RWPE2 (cell line): ENCODE data around the gene TWNK.

Experiments used
- ATAC-seq: fragments of 200-7000 bp; cut with Tn5 transposase; 3 replicates; pipeline ENCODE4 v1.9.1; 2021; ENCODE audit warnings: low read depth
- DNase-seq: peaks from one replicate; pipeline ENCODE4 v3.0.0-alpha.2; 2020; ENCODE audit warnings: low spot score
- H3K27ac ChIP-seq: fragments of 450-650 bp; 2 replicates; pipeline ENCODE4 v1.5.1; 2017; ENCODE audit warnings: mild to moderate bottlenecking; ENCODE audit not compliant: poor library complexity, severe bottlenecking
- H3K27me3 ChIP-seq: fragments of 250-450 bp; sonication (Bioruptor Pico); 2 replicates; pipeline ENCODE4 v1.5.1; 2021; ENCODE audit warnings: mild to moderate bottlenecking, moderate library complexity; ENCODE audit not compliant: insufficient read depth, poor library complexity, severe bottlenecking
- H3K36me3 ChIP-seq: fragments of 250-450 bp; sonication (Bioruptor Pico); 2 replicates; pipeline ENCODE4 v1.5.1; 2020; ENCODE audit warnings: low read depth, mild to moderate bottlenecking, moderate library complexity
- H3K4me1 ChIP-seq: fragments of 250-450 bp; sonication (Bioruptor Pico); 2 replicates; pipeline ENCODE4 v1.5.1; 2021; ENCODE audit warnings: mild to moderate bottlenecking, moderate library complexity; ENCODE audit not compliant: insufficient read depth, poor library complexity, severe bottlenecking
- H3K4me3 ChIP-seq: fragments of 250-450 bp; sonication (Bioruptor Pico); 2 replicates; pipeline ENCODE4 v1.5.1; 2021; ENCODE audit warnings: mild to moderate bottlenecking, moderate library complexity; ENCODE audit not compliant: severe bottlenecking
- H3K9me3 ChIP-seq: fragments of 250-450 bp; sonication (Bioruptor Pico); 2 replicates; pipeline ENCODE4 v1.5.1; 2021; ENCODE audit warnings: mild to moderate bottlenecking, moderate library complexity; ENCODE audit not compliant: severe bottlenecking
- TF ChIP-seq, protein P1 (sequence below): fragments of 450-650 bp; IDR thresholded peaks from one replicate; pipeline ENCODE4 v1.5.1; 2017; ENCODE audit warnings: mild to moderate bottlenecking, moderate library complexity; ENCODE audit not compliant: poor library complexity, severe bottlenecking

Gene TWNK

DNA sequence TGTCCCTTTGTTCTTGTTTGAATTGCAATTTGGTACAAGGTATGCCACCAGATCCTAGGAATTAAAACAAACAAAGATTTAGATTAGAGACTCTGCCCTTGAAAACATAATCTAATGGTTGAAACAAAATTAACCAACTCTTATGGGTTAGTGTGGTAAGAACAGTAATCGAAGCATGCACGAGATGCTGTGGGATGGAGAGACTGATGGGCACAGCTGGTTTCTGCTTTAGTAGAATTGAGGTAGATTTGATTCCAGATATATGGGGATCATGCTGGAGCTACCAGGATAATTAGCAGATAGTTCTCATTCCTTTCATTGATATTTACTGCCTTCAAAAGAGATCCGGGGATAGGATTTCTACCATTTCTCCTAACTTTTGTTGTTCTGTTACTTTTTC lies 38.4 kb upstream of the TWNK start:
- Histone ChIP-seq H3K4me1 (no peaks in the 10 kb centered on the region), H3K27me3 (no peaks in the 10 kb centered on the region), H3K27ac (no peak overlapping the region), H3K4me3 (no peak overlapping the region), H3K9me3 (no peaks in the 10 kb centered on the region), H3K36me3 (peaks cover 92% of the 10 kb centered on the region)
- DNase-seq (no peak), ATAC-seq (no peak)
- TF ChIP-seq, protein P1, sequence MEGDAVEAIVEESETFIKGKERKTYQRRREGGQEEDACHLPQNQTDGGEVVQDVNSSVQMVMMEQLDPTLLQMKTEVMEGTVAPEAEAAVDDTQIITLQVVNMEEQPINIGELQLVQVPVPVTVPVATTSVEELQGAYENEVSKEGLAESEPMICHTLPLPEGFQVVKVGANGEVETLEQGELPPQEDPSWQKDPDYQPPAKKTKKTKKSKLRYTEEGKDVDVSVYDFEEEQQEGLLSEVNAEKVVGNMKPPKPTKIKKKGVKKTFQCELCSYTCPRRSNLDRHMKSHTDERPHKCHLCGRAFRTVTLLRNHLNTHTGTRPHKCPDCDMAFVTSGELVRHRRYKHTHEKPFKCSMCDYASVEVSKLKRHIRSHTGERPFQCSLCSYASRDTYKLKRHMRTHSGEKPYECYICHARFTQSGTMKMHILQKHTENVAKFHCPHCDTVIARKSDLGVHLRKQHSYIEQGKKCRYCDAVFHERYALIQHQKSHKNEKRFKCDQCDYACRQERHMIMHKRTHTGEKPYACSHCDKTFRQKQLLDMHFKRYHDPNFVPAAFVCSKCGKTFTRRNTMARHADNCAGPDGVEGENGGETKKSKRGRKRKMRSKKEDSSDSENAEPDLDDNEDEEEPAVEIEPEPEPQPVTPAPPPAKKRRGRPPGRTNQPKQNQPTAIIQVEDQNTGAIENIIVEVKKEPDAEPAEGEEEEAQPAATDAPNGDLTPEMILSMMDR = no peak

DNA sequence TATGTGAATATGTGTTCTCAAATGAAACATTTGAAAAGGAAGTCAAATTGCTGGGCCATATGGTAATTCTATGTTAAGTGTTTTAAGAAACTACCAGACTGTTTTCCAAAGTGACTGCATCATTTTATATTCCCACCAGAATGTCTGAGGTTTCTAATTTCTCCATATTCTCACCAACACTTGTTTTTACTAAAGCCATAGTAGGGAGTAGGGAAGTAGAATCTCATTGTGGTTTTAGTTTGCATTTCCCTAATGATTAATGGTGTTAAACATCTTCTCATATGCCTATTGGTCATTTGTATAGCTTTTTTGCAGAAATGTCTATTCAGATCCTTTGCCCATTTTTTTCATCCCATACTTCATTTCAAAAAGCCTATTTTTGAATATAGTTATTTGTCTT lies 27.1 kb upstream of the TWNK start:
- Histone ChIP-seq H3K27ac (no peak overlapping the region), H3K4me3 (no peak overlapping the region), H3K27me3 (no peaks in the 10 kb centered on the region), H3K4me1 (no peaks in the 10 kb centered on the region), H3K36me3 (peaks cover 82% of the 10 kb centered on the region), H3K9me3 (no peaks in the 10 kb centered on the region)
- DNase-seq = no peak
- no peak for ATAC-seq
- TF ChIP-seq, protein P1 = no peak

DNA sequence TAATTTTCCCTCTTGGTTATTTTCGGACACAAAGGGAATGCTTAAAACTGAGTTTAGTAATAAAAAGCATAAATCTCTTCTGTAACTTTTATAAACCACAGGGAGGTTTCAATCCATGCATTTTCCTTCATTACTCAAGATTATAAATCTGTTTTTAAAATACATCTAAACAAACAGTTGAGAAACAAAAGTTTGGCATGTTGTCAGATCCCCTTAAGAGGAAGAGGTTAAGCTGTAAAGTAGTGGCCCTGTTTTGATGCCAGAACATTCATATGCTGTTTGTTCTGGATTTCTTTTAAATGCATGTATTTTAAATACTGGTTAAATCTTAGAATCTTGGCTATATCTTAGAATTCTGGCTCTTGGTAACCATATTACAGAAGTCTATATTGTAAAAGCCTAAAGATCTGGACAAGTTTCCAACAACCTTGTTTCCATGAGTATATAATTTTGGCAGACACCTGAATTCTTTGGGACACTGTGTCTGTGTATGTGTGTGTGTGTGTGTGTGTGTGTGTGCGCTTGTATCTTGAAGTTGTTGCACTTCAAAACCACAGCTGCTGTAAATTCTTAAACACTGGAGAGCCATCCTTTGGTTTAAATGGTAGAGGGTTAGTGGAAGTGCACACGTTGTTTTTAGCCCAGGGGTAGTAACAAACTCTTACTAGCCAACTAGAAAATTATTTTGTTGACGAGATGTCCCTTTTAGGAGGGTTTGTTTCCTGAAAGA lies 24.8 kb upstream of the TWNK start:
- ATAC-seq = no peak
- DNase-seq = no peak
- no peaks in the 10 kb centered on the region for H3K27me3 ChIP-seq
- H3K4me1 ChIP-seq = no peaks in the 10 kb centered on the region
- H3K36me3 ChIP-seq = peaks cover 65% of the 10 kb centered on the region
- H3K9me3 ChIP-seq = no peaks in the 10 kb centered on the region
- H3K4me3 ChIP-seq = no peak overlapping the region
- no peak overlapping the region for H3K27ac ChIP-seq
- TF ChIP-seq, protein P1 = no peak

DNA sequence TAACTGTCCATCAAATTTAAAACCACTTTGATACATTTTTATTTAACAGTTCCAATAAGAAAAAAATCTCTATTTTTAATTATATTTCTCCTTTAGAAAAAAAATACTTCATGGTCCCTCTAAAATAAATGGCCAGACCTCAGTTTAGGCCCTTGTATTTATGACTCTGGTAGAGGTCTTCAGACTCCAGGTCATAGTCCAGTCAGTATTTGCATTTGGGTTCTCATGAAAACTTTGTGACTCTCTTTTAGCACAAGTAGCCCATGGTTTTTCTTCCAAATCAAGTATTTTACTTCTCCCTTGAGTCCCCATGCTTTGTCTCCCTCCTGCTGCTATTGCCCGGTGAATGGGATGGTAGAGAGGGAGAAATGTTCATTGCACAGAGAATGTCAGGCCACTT lies 23.5 kb upstream of the TWNK start:
- no peak for ATAC-seq
- H3K27me3 ChIP-seq = no peaks in the 10 kb centered on the region
- no peaks in the 10 kb centered on the region for H3K9me3 ChIP-seq
- H3K4me3 ChIP-seq = no peak overlapping the region
- TF ChIP-seq, protein P1 = no peak
- no peak for DNase-seq
- H3K4me1 ChIP-seq = peaks cover 2% of the 10 kb centered on the region
- H3K36me3 ChIP-seq = peaks cover 51% of the 10 kb centered on the region
- no peak overlapping the region for H3K27ac ChIP-seq

DNA sequence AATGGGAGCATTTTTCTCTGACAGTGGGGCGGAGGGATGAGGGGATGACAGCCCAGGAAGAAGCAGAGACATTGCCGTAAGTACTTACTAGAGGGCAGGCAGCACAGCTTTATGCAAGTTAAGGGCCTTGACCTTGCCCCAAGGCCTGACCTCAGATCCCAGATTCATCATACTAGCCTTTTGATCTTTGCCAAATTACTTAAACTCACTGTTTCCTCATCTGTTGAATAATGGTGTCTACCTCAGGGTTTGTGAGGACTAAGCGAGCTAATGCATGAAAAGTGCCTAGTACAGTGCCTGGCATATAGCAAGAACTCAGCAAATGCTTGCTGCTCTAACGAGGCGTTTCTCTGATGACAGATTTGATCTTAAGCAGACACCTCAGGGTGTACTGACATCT lies 21.5 kb upstream of the TWNK start:
- H3K4me1 ChIP-seq = peaks cover 3% of the 10 kb centered on the region

More for the DNA sequence above, 21.5 kb upstream of the TWNK start:
- Histone ChIP-seq H3K9me3 (no peaks in the 10 kb centered on the region), H3K36me3 (peaks cover 33% of the 10 kb centered on the region), H3K4me3 (no peak overlapping the region), H3K27ac (no peak overlapping the region), H3K27me3 (no peaks in the 10 kb centered on the region)
- TF ChIP-seq, protein P1 = no peak
- no peak for ATAC-seq
- DNase-seq = no peak
